B cell (primary cell): Measurements from ENCODE around the gene CTDSP2. TPM values are rescaled to one million over a fixed set of nuclear protein-coding genes. Genes with fewer than 3 reads are reported as not detected.

Experiments used
- ATAC-seq: fragments of 200-7000 bp; cut with Tn5 transposase; one replicate; pipeline ENCODE4 v1.10.0; 2021; ENCODE audit warnings: low read depth, mild to moderate bottlenecking, moderate number of reproducible peaks, moderate library complexity
- CTCF ChIA-PET: fragments of 350-600 bp; sonication (Branson Sonifier 250); formaldehyde crosslinking; loops from one replicate; lab custom pipeline; 2021; ENCODE audit warnings: antibody characterized with exemption, inconsistent platforms; lab: Charles Lee
- POLR2A ChIA-PET: fragments of 350-600 bp; sonication (Branson Sonifier 250); formaldehyde crosslinking; loops from one replicate; lab custom pipeline; 2021; ENCODE audit warnings: antibody characterized with exemption; lab: Charles Lee
- DNase-seq: peaks from one replicate; pipeline ENCODE4 v3.0.0; 2013
- H2AFZ ChIP-seq: 2 replicates; pipeline ENCODE4 v1.6.1; 2012; ENCODE audit warnings: mild to moderate bottlenecking, low read depth, low read length; ENCODE audit not compliant: insufficient read depth, poor library complexity, severe bottlenecking
- H3K27ac ChIP-seq, 2 donors: 1 replicate in 1 of 2; 2 replicates in 1 of 2; pipeline ENCODE4 v1.5.1; 2012 to 2013; ENCODE audit warnings: low read length in 2 of 2, mild to moderate bottlenecking in 2 of 2, moderate library complexity in 1 of 2
- H3K27me3 ChIP-seq, 4 experiments: fragments of 200-600 bp in 1 of 4; sonication (generic) in 1 of 4; replicated peaks in 1 of 4; 1 replicate in 2 of 4; 2 replicates in 2 of 4; pipeline versions ENCODE4 v1.6.1 to v1.7.0; 2013 to 2016; ENCODE audit warnings: low read length in 3 of 4, mild to moderate bottlenecking in 2 of 4, mixed read lengths in 1 of 4, moderate library complexity in 1 of 4; ENCODE audit not compliant: insufficient read depth in 4 of 4, control insufficient read depth in 3 of 4; ENCODE audit errors: control extremely low read depth in 1 of 4
- H3K36me3 ChIP-seq, 2 experiments: replicated peaks in 1 of 2; 1 replicate in 1 of 2; 2 replicates in 1 of 2; pipeline versions ENCODE4 v1.6.1 to v1.7.1; 2013; ENCODE audit warnings: low read length in 1 of 2; ENCODE audit not compliant: insufficient read depth in 2 of 2, control insufficient read depth in 1 of 2; ENCODE audit errors: control extremely low read depth in 1 of 2, extremely low read depth in 1 of 2
- H3K4me1 ChIP-seq, 2 donors: fragments of 200-600 bp in 1 of 2; sonication (generic) in 1 of 2; 1 replicate in 1 of 2; 2 replicates in 1 of 2; pipeline versions ENCODE4 v1.5.1 to v1.6.1; 2013 to 2017; ENCODE audit warnings: low read length in 2 of 2; ENCODE audit not compliant: control insufficient read depth in 2 of 2, insufficient read depth in 2 of 2
- H3K4me2 ChIP-seq: replicated peaks from 2 replicates; pipeline ENCODE3; 2012; ENCODE audit warnings: mild to moderate bottlenecking, low read depth, low read length; ENCODE audit not compliant: poor library complexity, severe bottlenecking
- H3K4me3 ChIP-seq, 5 experiments: fragments of 200-600 bp in 1 of 5; sonication (generic) in 1 of 5; 1 replicate in 3 of 5; 2 replicates in 2 of 5; pipeline versions ENCODE4 v1.5.1 to v1.7.0; 2011 to 2016; ENCODE audit warnings: low read length in 4 of 5, mild to moderate bottlenecking in 4 of 5, low read depth in 2 of 5, control low read depth in 1 of 5, moderate library complexity in 1 of 5; ENCODE audit not compliant: insufficient read depth in 1 of 5; ENCODE audit errors: control extremely low read depth in 1 of 5, extremely low read depth in 1 of 5
- H3K79me2 ChIP-seq: fragments of 200-600 bp; sonication (generic); one replicate; pipeline ENCODE4 v1.6.0; 2016; ENCODE audit warnings: low read length; ENCODE audit not compliant: control insufficient read depth, insufficient read depth
- H3K9ac ChIP-seq: fragments of 200-600 bp; sonication (generic); 2 replicates; pipeline ENCODE4 v1.6.1; 2017; ENCODE audit warnings: mild to moderate bottlenecking, low read length, moderate library complexity
- H3K9me3 ChIP-seq, 3 donors: one replicate each; pipeline versions ENCODE4 v1.6.1 to v1.7.1; 2013; ENCODE audit warnings: low read length in 2 of 3; ENCODE audit not compliant: control insufficient read depth in 2 of 3, insufficient read depth in 1 of 3; ENCODE audit errors: control extremely low read depth in 1 of 3
- H4K20me1 ChIP-seq: 2 replicates; pipeline ENCODE4 v1.6.0; 2012; ENCODE audit warnings: mild to moderate bottlenecking, low read length; ENCODE audit not compliant: insufficient read depth, control insufficient read depth, poor library complexity, severe bottlenecking
- H3K27ac Mint-ChIP-seq: one replicate; pipeline ENCODE4 v1.8.0; 2021; ENCODE audit warnings: mixed read lengths
- H3K27me3 Mint-ChIP-seq: one replicate; pipeline ENCODE4 v1.8.0; 2021; ENCODE audit warnings: mixed read lengths
- H3K4me1 Mint-ChIP-seq: one replicate; pipeline ENCODE4 v1.8.0; 2021; ENCODE audit warnings: mixed read lengths
- H3K4me3 Mint-ChIP-seq: one replicate; pipeline ENCODE4 v1.8.0; 2021; ENCODE audit warnings: mixed read lengths
- H3K9me3 Mint-ChIP-seq: one replicate; pipeline ENCODE4 v1.8.0; 2022; ENCODE audit warnings: mixed read lengths; ENCODE audit not compliant: insufficient read depth
- EZH2 ChIP-seq: IDR thresholded peaks from 2 replicates; pipeline ENCODE4 v1.6.1; 2012; ENCODE audit warnings: borderline replicate concordance, low read depth, mild to moderate bottlenecking, moderate library complexity, low read length; ENCODE audit not compliant: insufficient read depth, poor library complexity, severe bottlenecking
- WGBS: methylation state at CpG from one replicate; pipeline ENCODE4 v1.1.5; 2013; ENCODE audit warnings: missing lambda C conversion rate; ENCODE audit not compliant: insufficient coverage; 5-methylcytosine and 5-hydroxymethylcytosine counted together
- intact Hi-C: fragments of 100-400 bp; cut with micrococcal nuclease; formaldehyde crosslinking; loops from one replicate; pipeline ENCODE4 v1.10.0; 2022
- polyA plus RNA-seq: library from polyadenylated mRNA; depleted of rRNA; stranded (reverse); fragments of >200 nt; gene quantifications from 2 replicates; pipeline ENCODE4 v1.2.3, GENCODE V29; 2012
- total RNA-seq, 2 donors: library from RNA; stranded (reverse); fragments of 120-200 nt in 1 of 2; gene quantifications; 1 replicate in 1 of 2; 2 replicates in 1 of 2; pipeline versions ENCODE4 v1.2.3 to v1.2.4, GENCODE V29; 2013 to 2022
- TF ChIP-seq, protein P1 (sequence below): fragments of 200-600 bp; IDR thresholded peaks from one replicate; pipeline ENCODE4 v1.8.0; 2022; ENCODE audit warnings: antibody characterized with exemption, mild to moderate bottlenecking

The CTDSP2 gene
- total and polyA plus RNA-seq, 2 donors (not counting 1 experiment from before 2014, with no cell fraction given), result 99.1 to 209 TPM

DNA sequence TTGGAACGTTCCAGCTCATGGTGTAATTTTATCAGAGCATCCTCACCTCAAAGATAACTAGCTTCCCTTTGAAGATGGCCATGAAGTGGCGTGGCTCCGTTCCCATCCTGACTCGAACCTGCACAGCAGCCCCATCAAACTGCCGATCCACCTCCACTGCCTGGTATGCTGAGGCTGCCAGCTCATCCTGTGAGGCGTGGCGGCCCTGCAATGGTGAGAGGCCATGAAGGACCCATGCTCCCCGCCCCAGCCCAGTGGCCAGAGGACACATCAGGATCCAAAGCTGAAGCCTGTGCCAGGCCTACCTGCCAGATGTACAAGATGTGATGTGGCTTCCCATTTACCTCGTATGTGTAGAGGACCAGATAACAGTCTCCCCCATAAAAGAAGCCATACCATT, 39.2 kb downstream of the CTDSP2 start:
- ATAC-seq (no peak), DNase-seq (no peak)
- Mint-ChIP-seq H3K9me3 (no peaks in the 10 kb centered on the region), H3K27me3 (no peaks in the 10 kb centered on the region), H3K4me3 (no peak overlapping the region), H3K27ac (no peak overlapping the region), H3K4me1 (no peaks in the 10 kb centered on the region)
- H3K36me3 ChIP-seq, result peaks cover 0 to 25% of the 10 kb centered on the region in 2 experiments
- no peaks in the 10 kb centered on the region for H3K27me3 ChIP-seq
- no peaks in the 10 kb centered on the region for H3K79me2 ChIP-seq
- no peaks in the 10 kb centered on the region for H3K4me1 ChIP-seq
- whole genome bisulfite sequencing, result 96% methylated on average over 9 of the region's 9 CpGs
- CTCF ChIA-PET, result interaction anchor here (0.9 to 9.6 kb wide), 3 partner anchors 11 to 96 kb away, joined by 3 to 121 read pairs (median 4); partner anchors contain the start of gene AVIL
- no peak overlapping the region for H3K9ac ChIP-seq
- H3K4me3 ChIP-seq, result no peak overlapping the region
- no peaks in the 10 kb centered on the region for H3K9me3 ChIP-seq
- intact Hi-C loops, result no loop called here
- H3K27ac ChIP-seq, result no peak overlapping the region
- H2AFZ ChIP-seq, result no peak overlapping the region
- H4K20me1 ChIP-seq, result no peaks in the 10 kb centered on the region
- POLR2A ChIA-PET, result no interaction called here
- no peak for TF ChIP-seq EZH2
- TF ChIP-seq, protein P1, sequence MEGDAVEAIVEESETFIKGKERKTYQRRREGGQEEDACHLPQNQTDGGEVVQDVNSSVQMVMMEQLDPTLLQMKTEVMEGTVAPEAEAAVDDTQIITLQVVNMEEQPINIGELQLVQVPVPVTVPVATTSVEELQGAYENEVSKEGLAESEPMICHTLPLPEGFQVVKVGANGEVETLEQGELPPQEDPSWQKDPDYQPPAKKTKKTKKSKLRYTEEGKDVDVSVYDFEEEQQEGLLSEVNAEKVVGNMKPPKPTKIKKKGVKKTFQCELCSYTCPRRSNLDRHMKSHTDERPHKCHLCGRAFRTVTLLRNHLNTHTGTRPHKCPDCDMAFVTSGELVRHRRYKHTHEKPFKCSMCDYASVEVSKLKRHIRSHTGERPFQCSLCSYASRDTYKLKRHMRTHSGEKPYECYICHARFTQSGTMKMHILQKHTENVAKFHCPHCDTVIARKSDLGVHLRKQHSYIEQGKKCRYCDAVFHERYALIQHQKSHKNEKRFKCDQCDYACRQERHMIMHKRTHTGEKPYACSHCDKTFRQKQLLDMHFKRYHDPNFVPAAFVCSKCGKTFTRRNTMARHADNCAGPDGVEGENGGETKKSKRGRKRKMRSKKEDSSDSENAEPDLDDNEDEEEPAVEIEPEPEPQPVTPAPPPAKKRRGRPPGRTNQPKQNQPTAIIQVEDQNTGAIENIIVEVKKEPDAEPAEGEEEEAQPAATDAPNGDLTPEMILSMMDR, result no peak
- no peak overlapping the region for H3K4me2 ChIP-seq

DNA sequence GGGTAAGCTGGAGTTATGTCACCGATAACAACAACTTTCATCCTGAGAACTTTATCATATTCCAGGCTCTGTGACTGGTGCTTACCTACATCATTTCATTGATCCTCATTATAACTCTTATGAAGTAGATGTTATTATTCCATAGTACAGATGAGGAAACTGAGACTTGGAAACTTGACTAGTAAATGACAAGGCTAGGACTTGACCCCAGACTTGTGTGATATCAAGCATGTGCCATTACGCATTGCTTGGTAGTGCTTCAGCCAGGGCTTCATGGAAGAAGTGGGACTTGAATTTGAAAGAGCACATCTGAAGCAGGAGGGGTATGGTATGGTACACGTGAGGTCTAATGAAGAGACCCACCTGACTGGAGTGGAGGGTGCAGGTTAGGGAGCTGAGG, 39.9 kb downstream of the CTDSP2 start:
- Histone ChIP-seq H3K4me2 (no peak overlapping the region), H3K27ac (no peak overlapping the region), H3K79me2 (no peaks in the 10 kb centered on the region), H3K27me3 (no peaks in the 10 kb centered on the region), H3K4me1 (no peaks in the 10 kb centered on the region), H2AFZ (no peak overlapping the region), H3K36me3 (peaks cover 0 to 25% of the 10 kb centered on the region in 2 experiments), H3K4me3 (no peak overlapping the region), H3K9ac (no peak overlapping the region), H3K9me3 (no peaks in the 10 kb centered on the region), H4K20me1 (no peaks in the 10 kb centered on the region)
- H3K9me3 Mint-ChIP-seq, result no peaks in the 10 kb centered on the region
- H3K27me3 Mint-ChIP-seq, result no peaks in the 10 kb centered on the region
- CTCF ChIA-PET, result interaction anchor here (0.9 to 9.6 kb wide), 4 partner anchors 12 to 97 kb away, joined by 3 to 121 read pairs (median 4); partner anchors contain the start of gene AVIL
- H3K27ac Mint-ChIP-seq, result no peak overlapping the region
- no peak for TF ChIP-seq EZH2
- TF ChIP-seq, protein P1, result no peak
- no peak overlapping the region for H3K4me3 Mint-ChIP-seq
- DNase-seq (no peak), ATAC-seq (no peak)
- 100% methylated on average over 2 of the region's 3 CpGs for WGBS
- no peaks in the 10 kb centered on the region for H3K4me1 Mint-ChIP-seq
- intact Hi-C loops, result no loop called here
- POLR2A ChIA-PET, result no interaction called here
